ENCODE data around the gene TPSG1.

The TPSG1 gene

GRCh38 chr16:1175566-1176279 is 49.3 kb downstream of the TPSG1 start:
- no peak for DNase-seq

- no peak for DNase-seq
Observed at GRCh38 chr16:1174477-1175357, 50.4 kb downstream of the TPSG1 start.

- no peak for DNase-seq
Observed at GRCh38 chr16:1173788-1174451, 51.1 kb downstream of the TPSG1 start.

GRCh38 chr16:1172651-1173050 is 52.4 kb downstream of the TPSG1 start:
- DNase-seq: no peak

GRCh38 chr16:1171854-1172428 is 53.1 kb downstream of the TPSG1 start:
- no peak for DNase-seq

All from NCI-H2029 (cell line).